Kidney tubule cell (primary cell): ENCODE results near the gene CD33.
"Not testable (repeated sequence)": the region's sequence is repeated elsewhere in the genome, so short reads cannot be mapped to it uniquely, and the experiment has no call there.

Experiments used
- DNase-seq: peaks from one replicate; pipeline ENCODE4 v3.0.0-alpha.2; 2018; ENCODE audit warnings: low spot score

Gene CD33

GRCh38 chr19:51210874-51211361 is 14.0 kb upstream of the CD33 start:
- not testable (repeated sequence) for DNase-seq

- DNase-seq: no peak
Observed at GRCh38 chr19:51211833-51212232, 13.0 kb upstream of the CD33 start.

- no peak for DNase-seq
Observed at GRCh38 chr19:51219307-51219706, 5.6 kb upstream of the CD33 start.

GRCh38 chr19:51219971-51220370 is 4.9 kb upstream of the CD33 start:
- DNase-seq: no peak

- DNase-seq: no peak
Observed at GRCh38 chr19:51220996-51221395, 3.9 kb upstream of the CD33 start.

GRCh38 chr19:51224163-51224641 is 678 bp upstream of the CD33 start:
- no peak for DNase-seq

- DNase-seq: no peak
Observed at GRCh38 chr19:51226067-51226466, 1.2 kb downstream of the CD33 start.

GRCh38 chr19:51227326-51227725 is 2.4 kb downstream of the CD33 start:
- DNase-seq: no peak

GRCh38 chr19:51227966-51228365 is 3.1 kb downstream of the CD33 start:
- DNase-seq: no peak

GRCh38 chr19:51240866-51241265 is 16.0 kb downstream of the CD33 start:
- no peak for DNase-seq

GRCh38 chr19:51242881-51243630 is 18.2 kb downstream of the CD33 start:
- DNase-seq: no peak

- DNase-seq: peak; percentile 44
Observed at GRCh38 chr19:51246164-51246552, 21.3 kb downstream of the CD33 start.

GRCh38 chr19:51247972-51248590 is 23.2 kb downstream of the CD33 start:
- DNase-seq: no peak

GRCh38 chr19:51250786-51251467 is 26.0 kb downstream of the CD33 start, which contains the start of gene SIGLECL1:
TSS of gene SIGLECL1 (plus strand) at chr19:51251080. CDS start at chr19:51264073, 12,993 bp downstream.
- DNase-seq: no peak

GRCh38 chr19:51251468-51251820 is 26.6 kb downstream of the CD33 start:
- peak; percentile 18 for DNase-seq

- DNase-seq: no peak
Observed at GRCh38 chr19:51252306-51253079, 27.6 kb downstream of the CD33 start.

GRCh38 chr19:51253088-51253806 is 28.4 kb downstream of the CD33 start:
- no peak for DNase-seq

- DNase-seq: no peak
Observed at GRCh38 chr19:51256155-51256625, 31.3 kb downstream of the CD33 start.

- DNase-seq: no peak
Observed at GRCh38 chr19:51257471-51257870, 32.6 kb downstream of the CD33 start.

- no peak for DNase-seq
Observed at GRCh38 chr19:51258165-51259160, 33.6 kb downstream of the CD33 start.
